SU-DHL-6 (cell line): ENCODE data around the gene PANK3.

Source experiments
- EZH2phosphoT487 ChIP-seq: fragments of 200-600 bp; sonication (generic), shearing (Covaris generic); conservative IDR thresholded peaks from 2 replicates; pipeline ENCODE4 v1.6.1; 2018; ENCODE audit warnings: mild to moderate bottlenecking, antibody characterized with exemption, low read length, moderate library complexity, mixed read lengths
- TF ChIP-seq, protein P1 (sequence below): fragments of 200-600 bp; sonication (generic); IDR thresholded peaks from one replicate; pipeline ENCODE4 v1.5.1; 2017; ENCODE audit warnings: antibody characterized with exemption, mild to moderate bottlenecking, low read length, moderate library complexity; ENCODE audit not compliant: insufficient read depth, poor library complexity, severe bottlenecking

DNA sequence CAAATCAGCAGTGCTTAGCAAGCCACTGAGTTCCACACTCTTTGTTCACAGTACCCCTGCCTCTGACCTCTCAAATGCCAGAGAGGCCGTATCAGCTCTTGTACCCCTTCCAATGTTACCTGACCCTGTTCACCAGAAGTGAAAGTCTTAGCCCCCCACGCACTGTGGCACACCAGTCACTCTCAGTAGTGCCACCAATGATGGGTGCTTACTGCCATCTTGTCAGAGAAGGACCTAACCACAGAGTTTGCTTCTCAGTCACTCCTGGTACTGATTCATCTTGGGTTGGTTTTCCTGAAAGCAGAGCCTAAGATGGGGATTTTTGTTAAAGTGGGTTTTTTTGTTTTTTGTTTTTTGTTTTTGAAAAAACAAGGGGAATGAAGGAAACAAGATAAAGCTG is 28.8 kb upstream of the PANK3 start:
- TF ChIP-seq, protein P1, sequence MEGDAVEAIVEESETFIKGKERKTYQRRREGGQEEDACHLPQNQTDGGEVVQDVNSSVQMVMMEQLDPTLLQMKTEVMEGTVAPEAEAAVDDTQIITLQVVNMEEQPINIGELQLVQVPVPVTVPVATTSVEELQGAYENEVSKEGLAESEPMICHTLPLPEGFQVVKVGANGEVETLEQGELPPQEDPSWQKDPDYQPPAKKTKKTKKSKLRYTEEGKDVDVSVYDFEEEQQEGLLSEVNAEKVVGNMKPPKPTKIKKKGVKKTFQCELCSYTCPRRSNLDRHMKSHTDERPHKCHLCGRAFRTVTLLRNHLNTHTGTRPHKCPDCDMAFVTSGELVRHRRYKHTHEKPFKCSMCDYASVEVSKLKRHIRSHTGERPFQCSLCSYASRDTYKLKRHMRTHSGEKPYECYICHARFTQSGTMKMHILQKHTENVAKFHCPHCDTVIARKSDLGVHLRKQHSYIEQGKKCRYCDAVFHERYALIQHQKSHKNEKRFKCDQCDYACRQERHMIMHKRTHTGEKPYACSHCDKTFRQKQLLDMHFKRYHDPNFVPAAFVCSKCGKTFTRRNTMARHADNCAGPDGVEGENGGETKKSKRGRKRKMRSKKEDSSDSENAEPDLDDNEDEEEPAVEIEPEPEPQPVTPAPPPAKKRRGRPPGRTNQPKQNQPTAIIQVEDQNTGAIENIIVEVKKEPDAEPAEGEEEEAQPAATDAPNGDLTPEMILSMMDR = no peak
- TF ChIP-seq EZH2phosphoT487 = no peak
